SW480 (cell line): ENCODE data around the gene OR51T1.
"Not testable (repeated sequence)": the region's sequence is repeated elsewhere in the genome, so short reads cannot be mapped to it uniquely, and the experiment has no call there.

Experiments
- DNase-seq: peaks from one replicate; pipeline ENCODE4 v3.0.0-alpha.2; 2016; ENCODE audit warnings: low spot score

OR51T1 gene

GRCh38 chr11:4881860-4882500 is at the start of gene OR51T1:
TSS of gene OR51T1 (plus strand) at chr11:4881900. CDS start at chr11:4881900, 0 bp downstream.
- DNase-seq, result no peak

- no peak for DNase-seq
These were observed 41.7 kb upstream of the OR51T1 start for GRCh38 chr11:4839851-4840549.

- no peak for DNase-seq
These were observed 32.7 kb upstream of the OR51T1 start, which contains the start of gene OR51S1 for GRCh38 chr11:4848908-4849532. TSS of gene OR51S1 (minus strand) at chr11:4849208. CDS start at chr11:4849208, 0 bp downstream.

GRCh38 chr11:4851033-4851432 is 30.7 kb upstream of the OR51T1 start:
- no peak for DNase-seq

- not testable (repeated sequence) for DNase-seq
These were observed 27.4 kb upstream of the OR51T1 start for GRCh38 chr11:4854286-4854685.

- no peak for DNase-seq
These were observed 19.1 kb upstream of the OR51T1 start for GRCh38 chr11:4862447-4863236.

GRCh38 chr11:4863876-4864275 is 17.8 kb upstream of the OR51T1 start:
- DNase-seq, result no peak

- DNase-seq, result no peak
These were observed 15.8 kb upstream of the OR51T1 start for GRCh38 chr11:4865855-4866254.

- no peak for DNase-seq
These were observed 512 bp upstream of the OR51T1 start for GRCh38 chr11:4881188-4881587.

- DNase-seq, result no peak
These were observed 843 bp downstream of the OR51T1 start for GRCh38 chr11:4882543-4882942.

GRCh38 chr11:4884361-4884760 is 2.7 kb downstream of the OR51T1 start:
- no peak for DNase-seq

- no peak for DNase-seq
These were observed 4.5 kb downstream of the OR51T1 start for GRCh38 chr11:4886186-4886585.

GRCh38 chr11:4887591-4887990 is 5.9 kb downstream of the OR51T1 start:
- DNase-seq, result no peak

GRCh38 chr11:4890279-4890678 is 8.6 kb downstream of the OR51T1 start:
- DNase-seq, result no peak

- no peak for DNase-seq
These were observed 10.4 kb downstream of the OR51T1 start for GRCh38 chr11:4891996-4892640.

- DNase-seq, result no peak
These were observed 21.8 kb downstream of the OR51T1 start, which contains the start of gene OR51A7 for GRCh38 chr11:4903484-4903883. TSS of gene OR51A7 (plus strand) at chr11:4903783. CDS start at chr11:4907370, 3,587 bp downstream.

- DNase-seq, result no peak
These were observed 34.9 kb downstream of the OR51T1 start for GRCh38 chr11:4916581-4916980.

- no peak for DNase-seq
These were observed 37.5 kb downstream of the OR51T1 start, which contains the start of gene OR51G2 for GRCh38 chr11:4919250-4919649. TSS of gene OR51G2 (minus strand) at chr11:4919350. CDS start at chr11:4915663, 3,687 bp downstream.

GRCh38 chr11:4921796-4922195 is 40.1 kb downstream of the OR51T1 start:
- DNase-seq, result no peak

- DNase-seq, result no peak
These were observed 40.6 kb downstream of the OR51T1 start for GRCh38 chr11:4922304-4922703.

GRCh38 chr11:4924239-4924638 is 42.5 kb downstream of the OR51T1 start, which contains the start of gene OR51G1:
TSS of gene OR51G1 (minus strand) at chr11:4924339. CDS start at chr11:4924339, 0 bp downstream.
- no peak for DNase-seq
